Measurements from ENCODE around the gene SLC25A45. TPM values are rescaled to one million over a fixed set of nuclear protein-coding genes. Genes with fewer than 3 reads are reported as not detected.

Gene SLC25A45
- total RNA-seq, 4 donors from 2014 or later = 4.6 to 11.3 (median 5.9) TPM

DNA sequence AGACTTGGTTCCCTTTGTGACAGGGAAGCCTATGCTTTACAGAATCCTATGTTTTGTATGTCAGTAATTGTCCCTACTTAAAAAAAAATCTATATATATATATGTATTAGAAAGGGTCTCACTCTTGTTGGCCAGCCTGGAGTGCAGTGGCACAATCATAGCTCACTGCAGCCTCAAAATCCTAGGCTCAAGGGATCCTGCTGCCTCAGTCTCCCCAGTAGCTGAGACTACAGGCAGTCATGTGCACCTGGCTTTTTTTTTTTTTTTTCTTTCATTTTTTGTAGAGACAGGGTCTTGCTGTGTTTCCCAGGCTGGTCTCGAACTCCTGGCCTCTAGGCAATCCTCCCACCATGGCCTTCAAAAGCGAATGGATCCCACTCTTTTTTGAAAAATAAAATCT is 38.1 kb upstream of the SLC25A45 start:
- Histone ChIP-seq H3K9me3 (no peaks in the 10 kb centered on the region), H3K4me1 (peaks cover 50 to 63% (median 61%) of the 10 kb centered on the region in 4 donors), H3K36me3 (peaks cover 0 to 24% (median 8%) of the 10 kb centered on the region in 4 donors), H3K27ac (replicated peaks in 1 of 4) (peak overlapping the region; percentile 97 to 99 (median 99)), H3K27me3 (no peaks in the 10 kb centered on the region), H3K4me3 (peak overlapping the region; percentile 71 to 81 (median 74))
- no peak for DNase-seq (ENCODE audit: extremely low spot score)
- no peak for TF ChIP-seq EP300 (IDR thresholded peaks at IDR 0.05)
- WGBS = 63% methylated on average over 2 of the region's 2 CpGs
- intact Hi-C loops (cut with DNase I) = loop anchor here (2.0 kb wide), 1 partner anchor 58 kb away; no protein-coding TSS in a partner anchor

DNA sequence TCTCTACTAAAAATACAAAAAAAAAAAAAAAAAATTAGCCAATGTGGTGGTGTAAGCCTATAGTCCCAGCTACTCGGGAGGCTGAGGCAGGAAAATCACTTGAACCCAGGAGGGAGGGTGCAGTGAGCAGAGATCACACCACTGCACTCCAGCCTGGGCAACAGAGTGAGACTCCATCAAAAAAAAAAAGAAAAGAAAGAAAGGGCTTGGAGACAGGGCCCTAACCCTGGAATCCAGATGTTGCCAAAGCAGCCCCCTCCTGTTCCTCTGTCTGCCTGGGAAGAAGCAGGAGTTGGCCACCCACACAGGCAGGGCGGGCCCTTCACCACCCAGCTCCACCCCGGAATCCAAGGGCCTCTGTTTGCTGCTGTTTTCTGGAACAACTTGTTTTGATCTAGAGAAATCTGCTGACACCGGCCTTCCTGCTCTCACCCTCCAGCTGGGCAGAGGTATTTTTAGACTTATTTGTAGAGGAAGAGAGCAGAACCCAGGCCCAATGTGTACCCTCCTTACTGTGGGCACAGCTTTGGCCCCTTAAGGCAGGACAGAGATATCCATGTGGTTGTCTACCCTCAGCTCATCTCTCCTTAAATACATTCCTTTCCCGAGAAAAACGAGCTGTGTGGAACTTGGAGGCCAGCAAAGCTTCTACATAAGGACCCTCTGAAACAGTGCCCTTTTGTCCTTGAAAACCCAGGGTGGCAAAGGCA is 37.5 kb upstream of the SLC25A45 start:
- Histone ChIP-seq H3K4me3 (peak overlapping the region; percentile 71 to 81 (median 74)), H3K27me3 (no peaks in the 10 kb centered on the region), H3K27ac (replicated peaks in 1 of 4) (peak overlapping the region; percentile 97 to 99 (median 99)), H3K4me1 (peaks cover 52 to 66% (median 65%) of the 10 kb centered on the region in 4 donors), H3K36me3 (peaks cover 0 to 18% (median 5%) of the 10 kb centered on the region in 4 donors), H3K9me3 (no peaks in the 10 kb centered on the region)
- WGBS = 3% methylated on average over 6 of the region's 6 CpGs
- DNase-seq (ENCODE audit: extremely low spot score) = peak; percentile 99
- intact Hi-C loops (cut with DNase I) = loop anchor here (2.0 to 10.0 kb wide), 3 partner anchors 38 to 59 kb away; partner anchors contain the start of gene SLC25A45
- TF ChIP-seq POLR2A (IDR thresholded peaks at IDR 0.05; ENCODE audit: low read depth) (peak; percentile 34), EP300 (IDR thresholded peaks at IDR 0.05) (peak; percentile 79), POLR2AphosphoS5 (IDR thresholded peaks at IDR 0.05) (peak in 1 of 2 donors; percentile 98)
- TF ChIP-seq, protein P1, sequence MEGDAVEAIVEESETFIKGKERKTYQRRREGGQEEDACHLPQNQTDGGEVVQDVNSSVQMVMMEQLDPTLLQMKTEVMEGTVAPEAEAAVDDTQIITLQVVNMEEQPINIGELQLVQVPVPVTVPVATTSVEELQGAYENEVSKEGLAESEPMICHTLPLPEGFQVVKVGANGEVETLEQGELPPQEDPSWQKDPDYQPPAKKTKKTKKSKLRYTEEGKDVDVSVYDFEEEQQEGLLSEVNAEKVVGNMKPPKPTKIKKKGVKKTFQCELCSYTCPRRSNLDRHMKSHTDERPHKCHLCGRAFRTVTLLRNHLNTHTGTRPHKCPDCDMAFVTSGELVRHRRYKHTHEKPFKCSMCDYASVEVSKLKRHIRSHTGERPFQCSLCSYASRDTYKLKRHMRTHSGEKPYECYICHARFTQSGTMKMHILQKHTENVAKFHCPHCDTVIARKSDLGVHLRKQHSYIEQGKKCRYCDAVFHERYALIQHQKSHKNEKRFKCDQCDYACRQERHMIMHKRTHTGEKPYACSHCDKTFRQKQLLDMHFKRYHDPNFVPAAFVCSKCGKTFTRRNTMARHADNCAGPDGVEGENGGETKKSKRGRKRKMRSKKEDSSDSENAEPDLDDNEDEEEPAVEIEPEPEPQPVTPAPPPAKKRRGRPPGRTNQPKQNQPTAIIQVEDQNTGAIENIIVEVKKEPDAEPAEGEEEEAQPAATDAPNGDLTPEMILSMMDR (IDR thresholded peaks at IDR 0.05) = no peak

DNA sequence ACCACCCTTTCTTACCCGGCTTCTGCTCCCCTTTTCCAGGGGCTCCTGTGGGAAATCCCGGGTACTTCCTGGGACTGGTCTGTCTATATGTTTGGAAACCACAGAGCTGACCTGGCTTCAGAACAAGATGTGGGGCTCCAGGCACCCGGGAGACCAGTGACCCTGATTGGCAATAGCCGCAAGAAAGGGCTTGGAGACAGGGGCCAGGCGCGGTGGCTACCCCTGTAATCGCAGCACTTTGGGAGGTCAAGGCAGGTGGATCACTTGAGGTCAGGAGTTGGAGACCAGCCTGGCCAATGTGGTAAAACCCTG is 37.0 kb upstream of the SLC25A45 start:
- no peak for DNase-seq (ENCODE audit: extremely low spot score)
- H3K4me3 ChIP-seq = peak overlapping the region; percentile 71 to 81 (median 74)
- H3K9me3 ChIP-seq = no peaks in the 10 kb centered on the region
- H3K27me3 ChIP-seq = no peaks in the 10 kb centered on the region
- peak overlapping the region; percentile 97 to 99 (median 99) for H3K27ac ChIP-seq (replicated peaks in 1 of 4)
- intact Hi-C loops (cut with DNase I) = loop anchor here (5.0 to 10.0 kb wide), 2 partner anchors 37 to 55 kb away; partner anchors contain the start of gene SLC25A45
- WGBS = 33% methylated on average over 7 of the region's 7 CpGs
- peaks cover 0 to 13% (median under 1%) of the 10 kb centered on the region in 4 donors for H3K36me3 ChIP-seq
- TF ChIP-seq EP300 (IDR thresholded peaks at IDR 0.05) = no peak
- TF ChIP-seq POLR2A (IDR thresholded peaks at IDR 0.05; ENCODE audit: low read depth) = no peak
- TF ChIP-seq POLR2AphosphoS5 (IDR thresholded peaks at IDR 0.05) = no peak
- TF ChIP-seq, protein P1 (IDR thresholded peaks at IDR 0.05) = no peak
- H3K4me1 ChIP-seq = peaks cover 52 to 66% (median 65%) of the 10 kb centered on the region in 4 donors

DNA sequence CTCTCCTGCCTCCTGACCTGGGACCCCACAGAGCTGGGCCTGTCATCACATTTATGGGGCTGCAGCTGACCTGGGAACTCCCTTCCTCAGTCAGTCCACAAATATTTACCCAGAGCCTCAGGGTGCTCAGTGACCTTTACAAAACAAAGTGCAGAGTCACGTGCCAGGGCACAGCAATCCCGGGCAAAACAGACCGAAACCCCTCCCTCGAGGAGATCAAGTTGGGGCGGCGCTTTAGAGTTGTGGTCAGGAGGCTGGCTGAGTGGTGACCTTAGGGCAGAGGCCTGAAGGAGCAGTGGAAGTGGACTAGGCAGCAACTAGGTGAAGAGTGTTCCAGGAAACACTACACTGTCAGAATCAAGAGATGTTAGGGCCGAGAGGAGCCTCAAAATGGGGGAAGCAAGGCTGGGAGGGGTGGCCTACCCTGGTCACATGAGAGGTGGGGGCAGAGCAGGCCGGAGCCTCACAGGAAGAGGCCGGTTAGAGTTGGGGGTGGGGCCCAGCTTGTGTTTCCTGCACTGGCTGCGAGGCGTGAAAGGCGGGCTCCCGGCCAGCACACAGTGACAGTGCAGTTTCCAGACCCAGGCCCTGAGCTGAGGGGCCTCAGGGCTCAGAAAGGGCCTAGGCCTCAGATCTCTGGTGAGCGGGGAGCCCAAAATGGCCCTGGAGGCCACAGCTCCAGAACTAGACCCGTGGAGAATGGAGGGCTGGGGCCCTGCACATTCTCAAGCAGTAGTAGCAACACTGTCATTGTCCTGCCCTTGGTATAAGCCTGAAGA is 36.4 kb upstream of the SLC25A45 start:
- no peaks in the 10 kb centered on the region for H3K27me3 ChIP-seq
- peaks cover 52 to 66% (median 65%) of the 10 kb centered on the region in 4 donors for H3K4me1 ChIP-seq
- peak; percentile 40 for TF ChIP-seq POLR2A (IDR thresholded peaks at IDR 0.05; ENCODE audit: low read depth)
- peak; percentile 12 for TF ChIP-seq EP300 (IDR thresholded peaks at IDR 0.05)
- TF ChIP-seq POLR2AphosphoS5 (IDR thresholded peaks at IDR 0.05) = peak in 1 of 2 donors; percentile 94
- TF ChIP-seq, protein P1 (IDR thresholded peaks at IDR 0.05) = no peak
- WGBS = under 1% methylated on average over 13 of the region's 15 CpGs
- intact Hi-C loops (cut with DNase I) = loop anchor here (5.0 to 10.0 kb wide), 2 partner anchors 37 to 54 kb away; partner anchors contain the start of gene SLC25A45
- H3K9me3 ChIP-seq = no peaks in the 10 kb centered on the region
- peak; percentile 99 for DNase-seq (ENCODE audit: extremely low spot score)
- peak overlapping the region; percentile 71 to 81 (median 74) for H3K4me3 ChIP-seq
- H3K36me3 ChIP-seq = peaks cover 0 to 8% (median 2%) of the 10 kb centered on the region in 4 donors
- peak overlapping the region; percentile 97 to 99 (median 99) for H3K27ac ChIP-seq (replicated peaks in 1 of 4)

DNA sequence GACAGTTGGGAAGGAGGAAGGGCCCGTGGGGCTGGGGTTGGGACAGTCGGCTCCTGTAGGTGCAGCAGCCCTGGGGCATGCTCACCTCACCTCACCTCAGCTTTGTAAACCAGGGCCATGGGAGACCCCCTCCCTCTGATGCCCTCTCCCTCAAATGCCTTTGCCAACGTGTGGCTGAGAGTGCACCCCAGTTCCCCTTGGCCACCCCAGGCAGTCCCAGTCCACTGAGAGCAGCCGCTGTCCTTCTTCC is 35.9 kb upstream of the SLC25A45 start:
- Histone ChIP-seq H3K36me3 (peaks cover 0 to 10% (median 1%) of the 10 kb centered on the region in 4 donors), H3K27ac (replicated peaks in 1 of 4) (peak overlapping the region; percentile 97 to 99 (median 99)), H3K27me3 (no peaks in the 10 kb centered on the region), H3K4me3 (peak overlapping the region; percentile 71 to 81 (median 74)), H3K4me1 (peaks cover 52 to 66% (median 65%) of the 10 kb centered on the region in 4 donors), H3K9me3 (no peaks in the 10 kb centered on the region)
- 4% methylated on average over 4 of the region's 4 CpGs for WGBS
- TF ChIP-seq POLR2A (IDR thresholded peaks at IDR 0.05; ENCODE audit: low read depth) (peak; percentile 38), EP300 (IDR thresholded peaks at IDR 0.05) (no peak)
- no peak for DNase-seq (ENCODE audit: extremely low spot score)
- intact Hi-C loops (cut with DNase I) = loop anchor here (5.0 to 10.0 kb wide), 2 partner anchors 36 to 54 kb away; partner anchors contain the start of gene SLC25A45
